Spleen (tissue), 7 donors: ENCODE data around the gene MAP2.

Experiments
- CTCF ChIP-seq, 11 experiments: fragments of 200-600 bp in 7 of 11; fragments of 450-650 bp in 4 of 11; sonication (generic) in 4 of 11; IDR thresholded peaks in 8 of 11; conservative IDR thresholded peaks in 3 of 11; 1 replicate in 7 of 11; 2 replicates in 4 of 11; pipeline versions ENCODE4 v1.4.0 to v1.8.0; 2016 to 2021; ENCODE audit warnings: antibody characterized with exemption in 11 of 11, inconsistent platforms in 4 of 11, mild to moderate bottlenecking in 1 of 11
- POLR2A ChIP-seq, 3 donors: fragments of 450-650 bp; IDR thresholded peaks; one replicate each; pipeline ENCODE4 v1.5.1; 2017; ENCODE audit warnings: antibody characterized with exemption in 3 of 3, mild to moderate bottlenecking in 1 of 3
- POLR2AphosphoS5 ChIP-seq, 3 donors: sonication (generic); formaldehyde crosslinking; IDR thresholded peaks; one replicate each; pipeline ENCODE4 v1.5.1; 2017; ENCODE audit warnings: antibody characterized with exemption in 3 of 3
- donor health status: DM: no; HTN: no; CAD: no; lungs with moderate emphysema.
- donor health status: DM: no; HTN: no; CAD: no.
- donor health status: DM: no; HTN: no; CAD: no.

GRCh38 chr2:209536363-209536762 is 112.5 kb downstream of the MAP2 start:
- TF ChIP-seq CTCF (IDR thresholded peaks at IDR 0.05 in 8 of 11, conservative IDR thresholded peaks at IDR 0.05 in 3 of 11) (no peak), POLR2A (IDR thresholded peaks at IDR 0.05) (no peak), POLR2AphosphoS5 (IDR thresholded peaks at IDR 0.05) (no peak)
